Activated T-cell treated with anti-CD3 and anti-CD28 coated beads for 1 hour (primary cell): ENCODE measurements around the gene DNAJA3.
"Not testable (repeated sequence)": the region's sequence is repeated elsewhere in the genome, so short reads cannot be mapped to it uniquely, and the experiment has no call there.

Source experiments
- DNase-seq: peaks from one replicate; pipeline ENCODE4 v3.0.0-alpha.2; 2020; ENCODE audit warnings: low read depth

The DNAJA3 gene

GRCh38 chr16:4387781-4388180 is 37.9 kb upstream of the DNAJA3 start:
- DNase-seq, result no peak

DNA sequence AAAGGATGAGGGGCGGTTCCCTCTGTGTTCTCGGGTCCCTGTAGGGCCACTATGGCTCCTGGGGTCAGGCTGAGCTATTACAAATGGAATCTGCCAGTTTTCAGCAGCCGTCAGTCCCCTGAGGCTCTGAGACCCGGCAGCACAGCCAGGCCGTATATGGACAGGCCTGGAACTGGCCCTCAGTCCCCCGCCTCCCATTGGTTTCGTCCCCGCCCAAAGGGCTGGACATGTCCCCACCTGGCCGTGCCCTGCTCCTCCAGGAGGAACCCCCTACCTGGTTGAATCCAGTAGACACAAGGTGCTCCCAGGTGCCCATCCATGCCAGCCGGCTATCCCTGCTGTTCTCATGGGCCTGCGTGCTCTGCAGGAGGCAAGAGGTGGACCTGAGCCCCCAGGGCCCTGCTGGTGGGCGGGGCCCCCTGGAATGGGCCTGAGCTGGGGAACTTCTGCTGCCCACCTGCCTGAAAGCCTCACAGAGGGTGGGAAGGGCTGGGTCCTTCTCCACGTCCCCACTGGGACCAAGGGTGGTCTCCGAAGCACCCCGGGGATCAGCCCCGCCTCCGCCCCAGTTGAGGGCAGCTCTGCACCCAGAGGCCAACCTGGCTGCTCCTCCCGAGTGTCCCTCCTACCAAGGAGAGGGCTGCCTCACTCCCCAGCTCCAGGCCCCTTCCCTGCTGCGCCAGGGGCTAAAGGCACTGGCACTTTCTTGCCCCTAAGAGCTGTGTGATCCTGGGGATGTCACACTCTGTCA is 37.2 kb upstream of the DNAJA3 start:
- no peak for DNase-seq

DNA sequence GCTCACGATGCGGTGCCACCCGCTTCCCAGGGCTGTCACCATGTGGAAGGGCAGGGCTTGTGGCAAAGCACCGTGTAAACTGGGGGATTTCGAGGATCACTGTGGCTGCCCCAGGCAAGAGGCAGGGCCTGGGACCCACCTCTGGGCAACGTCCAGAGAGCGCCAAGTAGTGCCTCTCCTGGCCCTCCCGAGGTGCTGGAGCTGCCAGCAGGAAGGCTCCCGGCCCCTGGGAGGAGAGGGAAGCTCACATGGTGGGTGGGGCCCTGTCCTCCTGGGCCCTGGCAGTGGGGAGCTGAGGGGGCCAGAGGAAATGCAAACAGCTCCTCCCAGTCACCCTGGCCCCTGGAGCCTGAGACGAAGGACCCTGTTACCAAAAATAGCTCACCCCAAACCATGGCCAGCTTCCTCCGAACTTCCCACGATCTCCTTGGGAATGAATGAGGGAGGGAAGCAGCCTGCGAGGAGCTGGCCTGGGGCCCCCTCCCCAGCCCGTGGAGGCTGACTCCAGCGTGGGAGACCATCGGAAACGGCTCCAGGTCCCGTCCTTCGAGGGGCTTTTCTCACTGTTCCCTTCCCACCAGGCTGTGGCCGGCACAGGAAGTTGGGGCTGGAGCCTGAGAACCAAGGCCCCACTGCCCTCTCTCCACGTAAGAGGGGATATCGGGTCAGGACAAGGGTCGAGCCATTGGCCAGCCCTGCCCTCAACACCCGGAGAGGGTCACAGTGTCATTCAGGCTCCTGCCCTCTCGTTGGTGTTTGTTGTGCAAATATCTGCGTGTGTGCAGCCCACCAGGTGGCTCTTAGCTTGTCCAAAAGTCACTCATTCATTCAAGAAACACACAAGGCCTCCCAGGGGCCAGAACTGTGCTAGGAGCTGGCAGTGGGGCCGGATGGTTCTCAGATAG is 36.4 kb upstream of the DNAJA3 start:
- DNase-seq, result no peak

DNA sequence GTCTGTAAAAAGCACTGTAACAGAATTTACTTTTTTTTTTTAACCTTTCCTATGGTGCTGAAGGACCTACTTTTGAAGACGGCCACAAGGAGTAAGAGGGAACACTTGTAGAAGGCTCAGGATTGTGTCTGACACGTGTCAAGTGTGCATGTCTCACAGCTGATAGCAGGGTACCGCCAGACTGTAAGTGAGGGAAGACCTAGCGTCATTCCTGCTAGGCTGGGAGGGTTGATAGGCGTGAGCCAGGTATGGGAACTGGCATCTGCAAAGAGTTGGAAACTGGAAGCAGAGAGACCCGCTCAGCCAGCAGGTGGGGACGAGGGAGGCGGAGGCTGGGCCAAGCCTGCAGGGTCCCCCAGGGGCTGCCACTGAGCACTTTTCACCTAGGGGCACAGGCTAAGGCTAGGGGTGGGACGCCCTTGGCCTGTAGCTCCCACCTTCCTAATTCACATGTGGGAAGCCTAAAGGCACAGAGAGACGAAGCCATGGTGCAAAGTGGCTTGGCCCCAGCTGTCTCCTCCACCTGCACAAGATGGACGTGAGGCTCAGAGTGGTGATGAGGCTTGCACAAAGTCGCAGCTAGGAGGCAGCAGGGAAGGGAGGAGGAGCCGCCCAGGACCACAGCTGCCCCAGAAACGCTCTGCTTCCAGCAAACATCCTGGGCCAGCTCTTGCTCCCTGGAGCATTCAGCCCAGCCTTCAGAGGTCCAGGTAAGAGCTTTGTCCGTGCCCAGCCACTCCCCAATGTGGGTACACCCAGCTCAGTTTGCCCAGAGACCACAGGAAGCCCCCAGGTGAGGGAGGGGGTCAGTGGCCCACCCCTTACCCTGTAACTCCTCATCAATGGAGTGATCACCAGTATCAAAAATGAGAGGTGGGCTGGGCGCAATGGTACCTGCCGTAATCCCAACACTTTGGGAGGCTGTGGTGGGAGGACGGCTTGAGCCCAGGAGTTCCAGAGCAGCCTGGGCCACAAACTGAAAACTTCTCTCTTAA is 35.1 kb upstream of the DNAJA3 start:
- no peak for DNase-seq

- no peak for DNase-seq
These were observed 33.9 kb upstream of the DNAJA3 start for GRCh38 chr16:4391631-4392381.

DNA sequence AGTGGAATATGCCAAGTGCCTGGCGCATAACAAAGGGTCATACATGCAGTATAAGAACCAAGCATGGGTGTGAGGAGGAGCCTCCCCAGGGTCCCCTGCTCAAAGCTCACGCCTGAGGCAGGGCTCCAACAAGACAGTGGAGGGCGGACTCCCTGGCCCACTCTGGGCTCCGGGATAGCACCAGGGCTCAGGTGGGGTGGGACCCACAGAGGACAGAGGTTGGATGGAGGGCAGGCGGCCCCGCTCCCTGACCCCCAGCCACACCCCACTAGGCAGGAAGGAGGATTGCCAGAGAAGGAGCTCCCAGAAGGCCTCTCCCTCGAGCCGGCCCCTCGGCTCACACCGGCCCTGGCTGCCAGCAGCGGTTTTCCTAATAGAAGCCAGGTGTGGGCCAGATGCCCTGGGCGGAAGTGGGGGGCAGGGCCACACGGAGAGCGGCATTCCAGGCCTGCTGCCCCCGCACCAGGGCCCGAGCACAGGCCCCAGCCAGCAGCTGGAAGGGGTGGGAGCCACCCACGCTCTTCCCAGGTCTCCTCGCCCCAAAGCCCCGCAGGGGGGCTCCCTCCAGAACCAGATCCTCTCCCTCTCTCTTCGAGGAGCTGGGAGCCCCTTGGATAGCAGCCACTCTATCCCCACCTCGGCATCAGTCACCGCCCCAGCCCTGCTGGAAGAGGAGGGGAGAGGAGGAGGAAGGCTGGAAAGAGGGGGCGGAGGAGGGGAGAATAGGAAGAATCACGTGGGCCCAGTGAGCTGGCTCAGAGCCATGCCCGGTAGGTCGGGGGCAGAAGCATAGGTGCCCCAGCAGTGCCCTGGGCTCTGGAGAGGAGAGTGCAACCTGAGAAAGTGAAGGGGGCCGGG is 33.1 kb upstream of the DNAJA3 start:
- DNase-seq, result no peak

DNA sequence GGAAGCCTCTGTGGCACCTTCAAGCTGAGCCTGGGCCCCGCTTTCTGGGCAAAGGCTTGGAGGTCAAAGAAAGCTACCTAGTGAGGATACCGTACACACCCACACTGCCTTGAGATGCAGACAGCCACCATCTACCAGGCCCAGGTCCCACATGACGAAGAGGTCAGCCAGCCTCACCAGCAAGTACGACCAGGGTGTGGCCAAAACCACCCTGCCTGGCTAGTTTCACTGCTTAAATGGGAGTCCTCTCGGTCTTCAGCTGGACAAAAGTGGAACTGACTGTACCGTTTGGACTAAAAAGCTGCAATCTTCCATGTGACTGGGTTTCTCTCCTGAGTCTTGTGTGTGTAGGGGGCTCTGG is 32.4 kb upstream of the DNAJA3 start:
- no peak for DNase-seq

GRCh38 chr16:4393850-4394249 is 31.8 kb upstream of the DNAJA3 start:
- not testable (repeated sequence) for DNase-seq

GRCh38 chr16:4395055-4395726 is 30.5 kb upstream of the DNAJA3 start:
- no peak for DNase-seq

- DNase-seq, result no peak
These were observed 26.5 kb upstream of the DNAJA3 start for GRCh38 chr16:4399001-4399730.

DNA sequence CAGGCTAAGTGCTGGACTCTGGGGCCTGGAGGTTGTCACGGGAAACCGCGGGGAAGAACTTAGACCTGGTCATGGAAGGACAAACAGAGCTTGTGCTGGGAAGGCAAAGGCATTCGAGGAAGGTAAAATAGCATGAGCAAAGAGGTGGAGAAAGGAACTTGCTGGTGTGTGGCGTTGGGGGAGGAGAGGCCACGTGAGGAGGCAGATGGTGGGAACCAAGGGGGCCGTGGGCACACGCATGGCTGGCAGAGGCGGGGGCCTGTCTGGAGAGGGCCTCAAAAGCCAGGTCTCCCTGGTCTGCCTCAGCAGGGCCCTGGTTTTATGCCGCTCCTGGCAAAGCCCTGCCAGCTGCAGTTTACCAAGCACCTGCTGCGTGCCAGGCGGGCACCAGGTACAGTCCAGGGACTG is 24.6 kb upstream of the DNAJA3 start:
- DNase-seq, result no peak

- no peak for DNase-seq
These were observed 24.2 kb upstream of the DNAJA3 start for GRCh38 chr16:4401510-4401909.

- peak; percentile 62 for DNase-seq
These were observed 23.1 kb upstream of the DNAJA3 start for GRCh38 chr16:4402439-4403132.

DNA sequence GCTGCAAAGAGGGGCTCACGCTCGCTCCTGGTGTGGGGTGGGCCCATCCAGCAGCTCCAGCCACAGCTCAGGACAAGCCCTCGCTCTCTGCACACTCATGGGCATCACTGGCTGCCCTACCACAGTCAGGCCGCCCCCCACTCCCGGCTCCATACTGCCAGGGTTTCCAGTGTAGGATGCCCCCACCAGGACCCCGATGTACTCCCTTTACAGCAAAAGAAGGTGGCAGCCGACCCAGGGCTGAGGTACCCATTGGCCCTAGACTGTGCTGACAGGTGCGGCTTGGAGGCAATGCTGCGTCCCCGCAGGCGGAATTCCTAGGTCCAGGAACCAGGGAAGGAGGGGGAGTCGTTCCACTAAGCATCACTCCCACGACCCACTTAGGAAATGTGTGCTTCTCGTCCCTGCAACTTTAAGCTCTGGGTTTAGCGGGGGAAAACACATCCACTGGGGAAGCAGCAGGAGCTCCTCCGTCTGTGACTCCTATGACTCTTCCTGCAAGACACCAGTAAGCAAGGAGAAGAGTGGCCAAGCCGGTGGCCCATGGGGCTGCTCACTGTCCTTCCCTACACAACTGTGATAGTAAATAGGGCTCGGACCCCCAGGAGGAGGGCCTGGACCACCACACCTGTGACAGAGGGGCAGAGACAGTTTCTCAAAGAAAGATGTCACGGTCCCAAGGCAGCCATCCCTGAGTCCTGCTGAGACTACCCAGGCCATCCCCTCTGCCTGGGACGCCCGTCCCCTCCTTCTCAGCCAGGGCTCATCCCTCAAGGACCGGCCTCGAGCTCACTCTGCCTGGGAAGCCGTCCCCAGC is 22.3 kb upstream of the DNAJA3 start:
- DNase-seq, result no peak

GRCh38 chr16:4404247-4404966 is 21.3 kb upstream of the DNAJA3 start:
- DNase-seq, result no peak

DNA sequence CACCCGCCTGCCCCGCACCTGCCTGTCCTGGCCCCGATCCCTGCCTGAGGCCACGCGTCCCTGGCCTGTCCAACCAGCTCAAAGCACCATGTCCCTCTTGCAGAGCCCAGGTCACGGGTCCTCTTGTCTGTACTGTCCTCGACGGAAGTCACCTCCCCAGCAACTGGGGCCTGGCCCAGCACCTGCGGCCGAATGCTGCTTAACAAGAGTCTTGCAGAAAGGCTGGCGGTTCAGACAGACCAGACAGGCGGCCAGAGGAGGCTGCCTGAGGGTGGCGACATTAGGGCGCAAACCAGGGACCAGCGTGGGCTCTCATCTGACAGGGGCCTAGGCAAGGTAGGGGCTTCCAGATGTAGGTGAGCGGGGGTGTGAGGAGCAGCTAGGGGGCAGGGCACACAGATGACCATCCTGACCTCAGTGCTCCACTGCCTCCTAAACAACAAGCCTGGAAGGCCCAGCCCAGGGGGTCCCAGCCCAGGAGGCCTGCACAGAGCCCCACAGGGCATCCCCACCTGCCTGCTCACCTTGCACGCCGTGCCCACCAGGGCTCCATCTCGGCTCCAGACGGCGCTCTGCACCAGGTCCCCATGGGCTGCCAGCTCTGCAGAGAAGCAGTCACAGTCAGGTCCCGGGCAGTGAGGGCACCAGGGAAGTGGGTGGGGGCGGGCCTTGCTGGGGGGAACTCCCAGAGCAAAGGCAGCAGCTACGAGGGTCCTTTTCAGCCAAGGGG is 20.5 kb upstream of the DNAJA3 start:
- DNase-seq, result no peak
